Heart left ventricle (tissue), 16 donors: Measurements from ENCODE around the gene RBM8A. TPM values are rescaled to one million over a fixed set of nuclear protein-coding genes. Genes with fewer than 3 reads are reported as not detected.

ENCODE experiments used
- ATAC-seq, 4 donors: fragments of 200-7000 bp; cut with Tn5 transposase; one replicate each; pipeline ENCODE4 v1.9.1; 2020 to 2022; ENCODE audit warnings: moderate library complexity in 4 of 4, mild to moderate bottlenecking in 3 of 4, moderate number of reproducible peaks in 1 of 4
- DNase-seq, 5 donors: peaks; one replicate each; pipeline ENCODE4 v3.0.0-alpha.2; 2020
- H3K27ac ChIP-seq, 12 donors: fragments of 200-600 bp; sonication (generic) in 4 of 12; one replicate each; pipeline versions ENCODE4 v1.5.0 to v1.8.0; 2016 to 2022; ENCODE audit warnings: mild to moderate bottlenecking in 2 of 12
- H3K27me3 ChIP-seq, 9 donors: fragments of 200-600 bp; sonication (generic) in 2 of 9; one replicate each; pipeline versions ENCODE4 v1.5.1 to v1.8.0; 2016 to 2022; ENCODE audit warnings: mild to moderate bottlenecking in 3 of 9
- H3K36me3 ChIP-seq, 9 donors: fragments of 200-600 bp; sonication (generic) in 2 of 9; one replicate each; pipeline versions ENCODE4 v1.5.0 to v1.8.0; 2018 to 2022; ENCODE audit warnings: mild to moderate bottlenecking in 2 of 9
- H3K4me1 ChIP-seq, 12 donors: fragments of 200-600 bp; sonication (generic) in 4 of 12; one replicate each; pipeline versions ENCODE4 v1.5.0 to v1.8.0; 2016 to 2022; ENCODE audit warnings: mild to moderate bottlenecking in 3 of 12
- H3K4me3 ChIP-seq, 12 donors: fragments of 200-600 bp; sonication (generic) in 4 of 12; one replicate each; pipeline versions ENCODE4 v1.5.0 to v1.8.0; 2017 to 2022; ENCODE audit warnings: mild to moderate bottlenecking in 9 of 12, moderate library complexity in 4 of 12
- H3K9me3 ChIP-seq, 12 donors: fragments of 200-600 bp; sonication (generic) in 4 of 12; one replicate each; pipeline versions ENCODE4 v1.5.0 to v1.8.0; 2016 to 2022; ENCODE audit warnings: mild to moderate bottlenecking in 1 of 12
- CTCF ChIP-seq, 12 donors: fragments of 200-600 bp; sonication (generic) in 4 of 12; IDR thresholded peaks; one replicate each; pipeline versions ENCODE4 v1.5.0 to v1.8.0; 2018 to 2022; ENCODE audit warnings: antibody characterized with exemption in 12 of 12, mild to moderate bottlenecking in 5 of 12
- POLR2A ChIP-seq, 2 donors: fragments of 450-650 bp; IDR thresholded peaks; one replicate each; pipeline ENCODE4 v1.6.1; 2017; ENCODE audit warnings: antibody characterized with exemption in 2 of 2, mild to moderate bottlenecking in 2 of 2, moderate library complexity in 2 of 2
- WGBS, 4 donors: extraction: QIAGEN DNeasy Blood & Tissue Kit in 2 of 4; methylation state at CpG; one replicate each; pipeline versions ENCODE4 v1.1.5 to v1.1.7; 2013 to 2018; 5-methylcytosine and 5-hydroxymethylcytosine counted together
- intact Hi-C, 10 donors: fragments of 100-400 bp; cut with DNase I; formaldehyde crosslinking; loops; one replicate each; pipeline versions ENCODE4 v1.11.1 to v1.14.2; 2022
- polyA plus RNA-seq, 2 donors: library from polyadenylated mRNA; stranded (reverse); fragments of 200-250 nt; gene quantifications; one replicate each; pipeline ENCODE4 v1.2.3, GENCODE V29; 2013
- total RNA-seq, 9 donors: library from RNA; depleted of rRNA in 2 of 9; stranded (reverse); fragments of >200 nt in 2 of 9; fragmentation: NEBNext Ultra II Directional in 3 of 9; extraction: Animal tissue kit (Norgen Biotek cat#: 25700) in 3 of 9; gene quantifications; one replicate each; pipeline versions ENCODE4 v1.1.0 to v1.2.4, GENCODE V29; 2016 to 2023
- donor health status: ischemic (EF 13 %, LVEDD 7.1; RV severe dilation, severe dysfunction).
- donor health status: healthy with polysubstance abuse.
- donor health status: DM: no; HTN: yes; CAD: no.
- donor health status: DM: no; HTN: no; CAD: no.
- donor health status: ischemic (EF 25% LVEDD 6.9; RV normal size, moderate dysfunction).
- donor health status: ischemic (EF 25% LVEDD 5.7; RV mildly dilated, moderate dysfunction).
- donor health status: healthy.
- donor health status: DM: yes; HTN: yes; CAD: no.
- donor health status: ischemic (EF 35%, LVEDD 5.7; RV mildly dilated, moderate dysfunction).
- donor health status: nonischemic (EF 11% LVEDD 7.7; RV severe dilation, severe dysfunction).
- donor health status: DM: yes; HTN: yes; CAD: no.
- donor health status: PGD.
- donor health status: ischemic (EF 29% LVEDD 5.4; RV normal size, mild dysfunction).
- donor health status: nonischemic (EF 23%, LVEDD 6.1; RV moderate dilation, normal function).

Gene RBM8A
- total and polyA plus RNA-seq, 11 donors: 57.9 to 186 (median 75.7) TPM

- no peak overlapping the region for H3K4me3 ChIP-seq
- ATAC-seq (no peak), DNase-seq (no peak)
- 90 to 100% (median 94%) methylated on average over 1 of the region's 1 CpG for WGBS, 4 donors
- peaks cover 0 to 5% (median 0%) of the 10 kb centered on the region in 9 donors for H3K27me3 ChIP-seq
- intact Hi-C loops: no loop called here
- TF ChIP-seq POLR2A (IDR thresholded peaks at IDR 0.05): no peak
- TF ChIP-seq CTCF (IDR thresholded peaks at IDR 0.05): no peak
- peaks cover 0 to 15% (median 9%) of the 10 kb centered on the region in 12 donors for H3K4me1 ChIP-seq
- no peaks in the 10 kb centered on the region for H3K9me3 ChIP-seq
- no peak overlapping the region for H3K27ac ChIP-seq
- no peaks in the 10 kb centered on the region for H3K36me3 ChIP-seq
Observed at GRCh38 chr1:145884675-145885074, 42.6 kb downstream of the RBM8A start.

GRCh38 chr1:145879775-145880174 is 47.5 kb downstream of the RBM8A start:
- peaks cover 0 to 5% (median 0%) of the 10 kb centered on the region in 9 donors for H3K27me3 ChIP-seq
- no peak for DNase-seq
- H3K4me3 ChIP-seq: no peak overlapping the region
- H3K36me3 ChIP-seq: no peaks in the 10 kb centered on the region
- H3K27ac ChIP-seq: no peak overlapping the region
- intact Hi-C loops: no loop called here
- ATAC-seq: no peak
- whole genome bisulfite sequencing, 4 donors: 67 to 73% (median 68%) methylated on average over 5 of the region's 5 CpGs
- H3K9me3 ChIP-seq: no peaks in the 10 kb centered on the region
- no peak for TF ChIP-seq POLR2A (IDR thresholded peaks at IDR 0.05)
- TF ChIP-seq CTCF (IDR thresholded peaks at IDR 0.05): no peak
- H3K4me1 ChIP-seq: no peaks in the 10 kb centered on the region

GRCh38 chr1:145878724-145879123 is 48.6 kb downstream of the RBM8A start:
- H3K9me3 ChIP-seq: no peaks in the 10 kb centered on the region
- H3K27ac ChIP-seq: no peak overlapping the region
- no peak for DNase-seq
- intact Hi-C loops: no loop called here
- WGBS, 4 donors: 77 to 87% (median 86%) methylated on average over 2 of the region's 2 CpGs
- no peak for TF ChIP-seq POLR2A (IDR thresholded peaks at IDR 0.05)
- TF ChIP-seq CTCF (IDR thresholded peaks at IDR 0.05): no peak
- H3K4me3 ChIP-seq: no peak overlapping the region
- H3K4me1 ChIP-seq: no peaks in the 10 kb centered on the region
- peaks cover 0 to 5% (median 0%) of the 10 kb centered on the region in 9 donors for H3K27me3 ChIP-seq
- no peak for ATAC-seq
- no peaks in the 10 kb centered on the region for H3K36me3 ChIP-seq

- intact Hi-C loops: no loop called here
Observed at GRCh38 chr1:145877923-145878486, 49.3 kb downstream of the RBM8A start.

More at GRCh38 chr1:145877923-145878486, 49.3 kb downstream of the RBM8A start:
- Histone ChIP-seq H3K4me1 (peaks cover 0 to 1% (median 0%) of the 10 kb centered on the region in 12 donors), H3K27ac (no peak overlapping the region), H3K36me3 (no peaks in the 10 kb centered on the region), H3K9me3 (no peaks in the 10 kb centered on the region), H3K27me3 (no peaks in the 10 kb centered on the region), H3K4me3 (no peak overlapping the region)
- WGBS, 4 donors: 58 to 93% (median 87%) methylated on average over 3 to 7 of the region's 7 CpGs
- no peak for TF ChIP-seq CTCF (IDR thresholded peaks at IDR 0.05)
- TF ChIP-seq POLR2A (IDR thresholded peaks at IDR 0.05): no peak
- ATAC-seq: no peak
- no peak for DNase-seq
